ENCODE measurements around the gene MORN1.

The MORN1 gene

DNA sequence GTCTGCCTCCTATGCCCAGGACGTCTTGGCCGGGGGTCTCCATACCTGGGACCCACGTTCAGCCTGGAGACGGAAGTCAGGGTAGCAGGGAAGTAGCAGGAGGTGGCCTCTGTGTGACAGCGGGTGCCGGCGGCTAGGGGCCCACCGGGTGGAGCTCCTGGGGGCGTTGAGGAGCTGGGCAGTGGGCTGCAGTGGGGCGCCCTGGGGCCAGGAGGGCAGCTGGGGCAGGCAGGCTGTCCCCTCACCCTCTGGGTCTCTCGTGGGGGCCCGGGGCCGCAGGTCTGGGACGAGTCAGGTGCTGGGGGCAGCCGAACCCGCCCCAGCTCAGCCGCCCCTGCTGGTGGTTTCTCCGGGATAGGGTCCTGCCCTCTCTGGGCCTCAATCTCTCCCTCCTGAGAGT lies 35.7 kb upstream of the MORN1 start:
- TF ChIP-seq EGR1 (IDR thresholded peaks at IDR 0.05) = no peak
- TF ChIP-seq EP300 (IDR thresholded peaks at IDR 0.05; ENCODE audit: borderline replicate concordance) = no peak
- TF ChIP-seq TCF12 (IDR thresholded peaks at IDR 0.05; ENCODE audit: low read depth) = no peak

DNA sequence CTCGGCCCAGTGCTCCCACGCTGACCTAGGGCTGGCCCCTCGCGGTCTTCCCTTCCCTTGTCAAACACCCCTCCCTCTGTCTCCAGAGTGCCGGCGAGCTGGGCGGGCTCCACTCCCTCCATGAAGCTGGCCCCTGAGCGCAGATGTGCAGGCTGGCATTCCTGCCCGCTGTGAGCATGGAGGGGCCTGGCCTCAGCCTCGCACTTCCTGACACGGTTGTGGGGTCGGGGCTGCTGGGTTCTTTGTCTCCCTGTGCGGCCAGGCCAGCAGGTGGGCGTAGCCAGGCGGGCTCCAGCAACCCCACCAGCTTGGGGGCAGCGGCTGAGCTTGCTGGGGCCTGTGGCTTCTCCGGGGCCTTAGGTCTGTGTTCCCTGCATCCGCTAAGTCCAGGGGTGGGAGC lies 35.2 kb upstream of the MORN1 start:
- no peak for TF ChIP-seq ZBTB7A (IDR thresholded peaks at IDR 0.05; ENCODE audit: low read depth)
- TF ChIP-seq NFIC (IDR thresholded peaks at IDR 0.05) = no peak
- TF ChIP-seq EP300 (IDR thresholded peaks at IDR 0.05; ENCODE audit: borderline replicate concordance) = no peak
- no peak for TF ChIP-seq USF1 (IDR thresholded peaks at IDR 0.05)
- TF ChIP-seq, protein P1, sequence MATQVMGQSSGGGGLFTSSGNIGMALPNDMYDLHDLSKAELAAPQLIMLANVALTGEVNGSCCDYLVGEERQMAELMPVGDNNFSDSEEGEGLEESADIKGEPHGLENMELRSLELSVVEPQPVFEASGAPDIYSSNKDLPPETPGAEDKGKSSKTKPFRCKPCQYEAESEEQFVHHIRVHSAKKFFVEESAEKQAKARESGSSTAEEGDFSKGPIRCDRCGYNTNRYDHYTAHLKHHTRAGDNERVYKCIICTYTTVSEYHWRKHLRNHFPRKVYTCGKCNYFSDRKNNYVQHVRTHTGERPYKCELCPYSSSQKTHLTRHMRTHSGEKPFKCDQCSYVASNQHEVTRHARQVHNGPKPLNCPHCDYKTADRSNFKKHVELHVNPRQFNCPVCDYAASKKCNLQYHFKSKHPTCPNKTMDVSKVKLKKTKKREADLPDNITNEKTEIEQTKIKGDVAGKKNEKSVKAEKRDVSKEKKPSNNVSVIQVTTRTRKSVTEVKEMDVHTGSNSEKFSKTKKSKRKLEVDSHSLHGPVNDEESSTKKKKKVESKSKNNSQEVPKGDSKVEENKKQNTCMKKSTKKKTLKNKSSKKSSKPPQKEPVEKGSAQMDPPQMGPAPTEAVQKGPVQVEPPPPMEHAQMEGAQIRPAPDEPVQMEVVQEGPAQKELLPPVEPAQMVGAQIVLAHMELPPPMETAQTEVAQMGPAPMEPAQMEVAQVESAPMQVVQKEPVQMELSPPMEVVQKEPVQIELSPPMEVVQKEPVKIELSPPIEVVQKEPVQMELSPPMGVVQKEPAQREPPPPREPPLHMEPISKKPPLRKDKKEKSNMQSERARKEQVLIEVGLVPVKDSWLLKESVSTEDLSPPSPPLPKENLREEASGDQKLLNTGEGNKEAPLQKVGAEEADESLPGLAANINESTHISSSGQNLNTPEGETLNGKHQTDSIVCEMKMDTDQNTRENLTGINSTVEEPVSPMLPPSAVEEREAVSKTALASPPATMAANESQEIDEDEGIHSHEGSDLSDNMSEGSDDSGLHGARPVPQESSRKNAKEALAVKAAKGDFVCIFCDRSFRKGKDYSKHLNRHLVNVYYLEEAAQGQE (IDR thresholded peaks at IDR 0.05; ENCODE audit: low read depth) = no peak
- no peak for TF ChIP-seq TEAD4 (IDR thresholded peaks at IDR 0.05)
- no peak for TF ChIP-seq RAD21 (IDR thresholded peaks at IDR 0.05; ENCODE audit: low read depth)
- TF ChIP-seq EGR1 (IDR thresholded peaks at IDR 0.05) = no peak
- TF ChIP-seq TAF1 (IDR thresholded peaks at IDR 0.05; ENCODE audit: low read depth) = no peak
- TF ChIP-seq CEBPB (IDR thresholded peaks at IDR 0.05) = no peak
- no peak for TF ChIP-seq YY1 (IDR thresholded peaks at IDR 0.05; ENCODE audit: low read depth)
- TF ChIP-seq TCF12 (IDR thresholded peaks at IDR 0.05; ENCODE audit: low read depth) = no peak
- no peak for TF ChIP-seq MAX (IDR thresholded peaks at IDR 0.05)
- TF ChIP-seq FOXM1 (IDR thresholded peaks at IDR 0.05; ENCODE audit: borderline replicate concordance, low read depth) = no peak
- no peak for TF ChIP-seq CREB1 (IDR thresholded peaks at IDR 0.05; ENCODE audit: low read depth)

DNA sequence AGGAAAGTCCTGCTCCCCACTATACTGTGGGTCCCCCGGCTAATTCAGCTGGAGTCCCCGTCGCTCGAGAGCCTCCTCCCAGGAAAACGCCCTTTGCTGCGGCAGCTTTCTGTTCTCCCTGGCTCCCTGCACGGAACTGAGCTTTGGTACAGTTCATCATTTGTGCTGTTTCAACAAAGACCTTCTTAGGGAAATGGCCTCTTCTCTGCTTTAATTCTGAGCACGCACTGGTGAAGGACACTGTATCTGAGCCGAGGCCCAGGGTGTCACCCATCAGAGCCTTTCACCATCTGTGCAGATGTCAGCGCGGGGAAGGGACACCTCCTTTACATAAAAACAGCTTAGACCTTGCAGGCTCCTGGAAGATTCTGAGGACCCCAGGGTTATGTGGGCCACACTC lies 34.5 kb upstream of the MORN1 start:
- TF ChIP-seq, protein P1 (IDR thresholded peaks at IDR 0.05; ENCODE audit: low read depth) = no peak
- no peak for TF ChIP-seq RAD21 (IDR thresholded peaks at IDR 0.05; ENCODE audit: low read depth)
- no peak for TF ChIP-seq USF1 (IDR thresholded peaks at IDR 0.05)
- no peak for TF ChIP-seq CREB1 (IDR thresholded peaks at IDR 0.05; ENCODE audit: low read depth)
- no peak for TF ChIP-seq MAX (IDR thresholded peaks at IDR 0.05)
- TF ChIP-seq TAF1 (IDR thresholded peaks at IDR 0.05; ENCODE audit: low read depth) = no peak
- no peak for TF ChIP-seq NFIC (IDR thresholded peaks at IDR 0.05)
- TF ChIP-seq EGR1 (IDR thresholded peaks at IDR 0.05) = no peak
- no peak for TF ChIP-seq TEAD4 (IDR thresholded peaks at IDR 0.05)
- TF ChIP-seq ZBTB7A (IDR thresholded peaks at IDR 0.05; ENCODE audit: low read depth) = no peak
- TF ChIP-seq EP300 (IDR thresholded peaks at IDR 0.05; ENCODE audit: borderline replicate concordance) = no peak
- TF ChIP-seq TCF12 (IDR thresholded peaks at IDR 0.05; ENCODE audit: low read depth) = no peak
- TF ChIP-seq CEBPB (IDR thresholded peaks at IDR 0.05) = no peak
- no peak for TF ChIP-seq FOXM1 (IDR thresholded peaks at IDR 0.05; ENCODE audit: borderline replicate concordance, low read depth)

GRCh38 chr1:2422523-2422922 lies 31.2 kb upstream of the MORN1 start:
- TF ChIP-seq EGR1 (IDR thresholded peaks at IDR 0.05) (no peak), RAD21 (IDR thresholded peaks at IDR 0.05; ENCODE audit: low read depth) (no peak), TEAD4 (IDR thresholded peaks at IDR 0.05) (no peak), TCF12 (IDR thresholded peaks at IDR 0.05; ENCODE audit: low read depth) (no peak), NFIC (IDR thresholded peaks at IDR 0.05) (no peak), CREB1 (IDR thresholded peaks at IDR 0.05; ENCODE audit: low read depth) (no peak), CEBPB (IDR thresholded peaks at IDR 0.05) (no peak), EP300 (IDR thresholded peaks at IDR 0.05; ENCODE audit: borderline replicate concordance) (no peak), MAX (IDR thresholded peaks at IDR 0.05) (no peak), TAF1 (IDR thresholded peaks at IDR 0.05; ENCODE audit: low read depth) (no peak)
- TF ChIP-seq, protein P1 (IDR thresholded peaks at IDR 0.05; ENCODE audit: low read depth) = no peak
